ENCODE results near the gene CHD2.

DNA sequence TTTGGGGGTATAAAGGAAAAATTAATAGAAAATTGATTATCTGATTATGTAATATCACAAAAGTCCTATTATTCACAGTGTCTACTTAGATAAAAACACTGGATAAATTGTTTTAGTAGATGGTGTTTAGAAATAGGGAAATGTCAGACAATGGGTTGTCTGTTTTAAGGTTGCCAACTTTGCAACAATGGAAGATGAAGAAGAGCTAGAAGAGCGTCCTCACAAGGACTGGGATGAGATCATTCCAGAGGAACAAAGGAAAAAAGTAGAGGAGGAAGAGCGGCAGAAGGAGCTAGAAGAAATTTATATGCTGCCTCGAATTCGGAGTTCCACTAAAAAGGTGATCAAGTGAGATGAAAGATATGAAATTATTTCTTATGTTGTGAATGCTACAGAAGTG is 84.0 kb downstream of the CHD2 start:
- TF ChIP-seq, protein P1, sequence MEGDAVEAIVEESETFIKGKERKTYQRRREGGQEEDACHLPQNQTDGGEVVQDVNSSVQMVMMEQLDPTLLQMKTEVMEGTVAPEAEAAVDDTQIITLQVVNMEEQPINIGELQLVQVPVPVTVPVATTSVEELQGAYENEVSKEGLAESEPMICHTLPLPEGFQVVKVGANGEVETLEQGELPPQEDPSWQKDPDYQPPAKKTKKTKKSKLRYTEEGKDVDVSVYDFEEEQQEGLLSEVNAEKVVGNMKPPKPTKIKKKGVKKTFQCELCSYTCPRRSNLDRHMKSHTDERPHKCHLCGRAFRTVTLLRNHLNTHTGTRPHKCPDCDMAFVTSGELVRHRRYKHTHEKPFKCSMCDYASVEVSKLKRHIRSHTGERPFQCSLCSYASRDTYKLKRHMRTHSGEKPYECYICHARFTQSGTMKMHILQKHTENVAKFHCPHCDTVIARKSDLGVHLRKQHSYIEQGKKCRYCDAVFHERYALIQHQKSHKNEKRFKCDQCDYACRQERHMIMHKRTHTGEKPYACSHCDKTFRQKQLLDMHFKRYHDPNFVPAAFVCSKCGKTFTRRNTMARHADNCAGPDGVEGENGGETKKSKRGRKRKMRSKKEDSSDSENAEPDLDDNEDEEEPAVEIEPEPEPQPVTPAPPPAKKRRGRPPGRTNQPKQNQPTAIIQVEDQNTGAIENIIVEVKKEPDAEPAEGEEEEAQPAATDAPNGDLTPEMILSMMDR (IDR thresholded peaks at IDR 0.05; ENCODE audit: insufficient read depth, low read depth, low read length), result no peak
- no peak for TF ChIP-seq EZH2 (IDR thresholded peaks at IDR 0.05; ENCODE audit: insufficient read depth, low read length)

Data from astrocyte (in vitro differentiated cells and primary cell).